Ishikawa (cell line): ENCODE data around the gene CABLES1.
A peak's percentile ranks its signal among the peaks of the same experiment; 100 is the strongest.

Experiments used
- CEBPB ChIP-seq: IDR thresholded peaks from 2 replicates; pipeline ENCODE4 v1.6.1; 2012
- CREB1 ChIP-seq: IDR thresholded peaks from 2 replicates; pipeline ENCODE4 v1.6.1; 2012; ENCODE audit warnings: low read depth
- EGR1 ChIP-seq: IDR thresholded peaks from 2 replicates; pipeline ENCODE4 v1.6.1; 2012
- EP300 ChIP-seq: IDR thresholded peaks from 2 replicates; pipeline ENCODE4 v1.6.1; 2012; ENCODE audit warnings: borderline replicate concordance
- FOXM1 ChIP-seq: IDR thresholded peaks from 2 replicates; pipeline ENCODE4 v1.6.1; 2012; ENCODE audit warnings: low read depth, borderline replicate concordance
- MAX ChIP-seq: IDR thresholded peaks from 2 replicates; pipeline ENCODE4 v1.6.1; 2012
- NFIC ChIP-seq: IDR thresholded peaks from 2 replicates; pipeline ENCODE4 v1.6.1; 2012
- RAD21 ChIP-seq: IDR thresholded peaks from 2 replicates; pipeline ENCODE4 v1.6.1; 2012; ENCODE audit warnings: low read depth
- REST ChIP-seq: IDR thresholded peaks from 2 replicates; pipeline ENCODE4 v1.6.1; 2012; ENCODE audit warnings: low read depth, mild to moderate bottlenecking
- TAF1 ChIP-seq: IDR thresholded peaks from 2 replicates; pipeline ENCODE4 v1.6.1; 2012; ENCODE audit warnings: low read depth, mild to moderate bottlenecking
- TCF12 ChIP-seq: IDR thresholded peaks from 2 replicates; pipeline ENCODE4 v1.6.1; 2012; ENCODE audit warnings: low read depth
- TEAD4 ChIP-seq: IDR thresholded peaks from 2 replicates; pipeline ENCODE4 v1.6.1; 2012
- USF1 ChIP-seq: IDR thresholded peaks from 2 replicates; pipeline ENCODE4 v1.6.1; 2012
- YY1 ChIP-seq: IDR thresholded peaks from 2 replicates; pipeline ENCODE4 v1.6.1; 2012; ENCODE audit warnings: low read depth
- ZBTB7A ChIP-seq: IDR thresholded peaks from 2 replicates; pipeline ENCODE4 v1.6.1; 2012; ENCODE audit warnings: low read depth

CABLES1 gene

GRCh38 chr18:23134780-23135549 lies at the start of gene CABLES1:
Gene CABLES1, plus strand, starts transcription at chr18:23135485. Its CDS starts 278 bp downstream, at chr18:23135763.
- no peak for TF ChIP-seq NFIC
- 0 out of 2 replicates have a peak, but pooled peaks have one; percentile 19 for TF ChIP-seq TEAD4
- 0 out of 2 replicates have a peak, but pooled peaks have one; percentile 5 for TF ChIP-seq YY1
- TF ChIP-seq CREB1 = no peak
- no peak for TF ChIP-seq FOXM1
- peak; percentile 88 for TF ChIP-seq USF1
- TF ChIP-seq EP300 = no peak
- TF ChIP-seq ZBTB7A = 0 out of 2 replicates have a peak, but pooled peaks have one; percentile 42
- TF ChIP-seq REST = no peak
- TF ChIP-seq CEBPB = no peak
- 0 out of 2 replicates have a peak, but pooled peaks have one; percentile 38 for TF ChIP-seq TCF12
- TF ChIP-seq RAD21 = no peak
- TF ChIP-seq TAF1 = peak; percentile 48; the same call in 1 of the 2 replicates
- TF ChIP-seq MAX = peak; percentile 92
- TF ChIP-seq EGR1 = no peak

- no peak for TF ChIP-seq ZBTB7A
- TF ChIP-seq TAF1 = no peak
- no peak for TF ChIP-seq FOXM1
- TF ChIP-seq REST = no peak
- no peak for TF ChIP-seq MAX
- no peak for TF ChIP-seq CEBPB
- TF ChIP-seq TEAD4 = no peak
These were observed 47.9 kb upstream of the CABLES1 start for GRCh38 chr18:23087352-23087751.

GRCh38 chr18:23088310-23088709 lies 47.0 kb upstream of the CABLES1 start:
- TF ChIP-seq TEAD4 = no peak
- no peak for TF ChIP-seq CREB1
- no peak for TF ChIP-seq TAF1
- TF ChIP-seq USF1 = no peak
- no peak for TF ChIP-seq NFIC
- no peak for TF ChIP-seq ZBTB7A
- TF ChIP-seq EP300 = no peak
- TF ChIP-seq YY1 = no peak
- TF ChIP-seq REST = no peak
- TF ChIP-seq MAX = no peak
- TF ChIP-seq CEBPB = no peak
- TF ChIP-seq TCF12 = no peak
- TF ChIP-seq FOXM1 = no peak
- TF ChIP-seq EGR1 = no peak
- no peak for TF ChIP-seq RAD21

- TF ChIP-seq CREB1 (no peak), FOXM1 (no peak), TCF12 (no peak), YY1 (no peak), CEBPB (no peak), NFIC (no peak), TEAD4 (no peak), TAF1 (no peak), ZBTB7A (no peak), USF1 (no peak), EP300 (no peak), EGR1 (no peak), RAD21 (no peak), REST (no peak)
These were observed 43.2 kb upstream of the CABLES1 start for GRCh38 chr18:23092121-23092520.
